HG02759 (cell line): ENCODE measurements around the gene CCT8.
"Not testable (repeated sequence)": the region's sequence is repeated elsewhere in the genome, so short reads cannot be mapped to it uniquely, and the experiment has no call there.

Experiments used
- ATAC-seq: cut with Tn5 transposase; IDR thresholded peaks from one replicate; pipeline ENCODE4 v1.9.1; 2021; ENCODE audit warnings: mild to moderate bottlenecking, moderate library complexity; ENCODE audit not compliant: unreplicated experiment

Gene CCT8

DNA sequence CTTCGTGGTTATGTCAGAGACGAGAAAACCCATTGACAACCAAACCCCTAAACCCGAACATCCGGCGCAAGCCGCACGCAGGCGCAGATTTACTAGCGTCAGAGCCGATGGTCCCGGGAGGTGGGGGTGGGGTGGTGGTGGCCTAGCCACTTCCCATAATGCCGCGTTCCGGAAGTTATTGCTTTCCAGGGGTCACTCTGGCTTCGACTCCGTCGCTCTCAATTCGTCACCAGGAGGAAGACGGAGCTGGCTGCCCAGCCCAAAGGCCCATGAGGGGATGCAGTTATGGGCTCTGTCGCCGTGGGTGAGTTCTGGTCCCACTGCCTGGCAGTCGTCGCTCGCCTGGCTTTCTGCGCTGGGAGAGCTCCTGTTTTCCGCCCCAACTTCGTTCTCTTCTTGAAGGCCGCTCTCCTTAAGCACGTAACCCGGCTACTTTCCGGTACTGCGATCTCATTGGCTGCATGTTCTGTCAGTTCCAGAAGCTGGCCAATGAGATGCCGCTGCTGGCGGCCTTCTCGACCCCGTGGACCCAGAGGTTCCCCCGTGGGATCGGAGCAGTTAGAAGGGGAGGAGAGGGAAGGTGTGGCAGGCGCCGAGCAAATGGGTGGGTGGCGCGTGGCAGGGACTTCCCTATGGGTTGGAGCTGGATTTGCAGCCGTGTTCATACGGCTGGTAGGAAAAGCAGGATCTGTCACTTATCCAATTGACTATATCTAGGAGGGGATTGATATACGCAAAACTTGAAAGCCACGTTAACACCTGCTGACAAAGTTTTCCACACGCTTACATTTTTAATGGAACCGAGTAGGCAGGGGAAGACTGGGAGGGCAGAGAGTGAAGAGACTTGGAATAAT, 48.7 kb downstream of the CCT8 start, which contains the start of gene USP16:
Gene USP16 (plus strand): TSS at position 195 of the 854 bp plus-strand sequence. CDS start 3,246 bp downstream, outside the sequence.
- peak; percentile 98 for ATAC-seq

DNA sequence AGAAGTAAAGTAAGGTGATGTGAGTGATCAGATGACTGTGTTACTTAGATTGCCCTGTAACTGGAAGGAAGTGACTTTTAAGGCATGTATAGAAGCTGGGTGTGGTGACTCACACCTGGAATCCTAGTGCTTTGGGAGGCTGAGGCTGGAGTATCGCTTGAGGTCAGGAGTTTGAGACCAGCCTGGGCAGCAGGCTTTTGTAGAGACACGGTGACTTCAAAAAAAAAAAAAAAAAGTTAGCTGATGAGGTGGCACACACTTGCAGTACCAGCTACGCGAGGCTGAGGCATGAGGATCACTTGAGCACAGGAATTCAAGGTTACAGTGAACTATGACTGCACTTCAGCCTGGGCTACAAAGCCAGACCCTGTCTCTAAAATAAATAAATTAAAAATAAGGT, 51.3 kb downstream of the CCT8 start:
- no peak for ATAC-seq

DNA sequence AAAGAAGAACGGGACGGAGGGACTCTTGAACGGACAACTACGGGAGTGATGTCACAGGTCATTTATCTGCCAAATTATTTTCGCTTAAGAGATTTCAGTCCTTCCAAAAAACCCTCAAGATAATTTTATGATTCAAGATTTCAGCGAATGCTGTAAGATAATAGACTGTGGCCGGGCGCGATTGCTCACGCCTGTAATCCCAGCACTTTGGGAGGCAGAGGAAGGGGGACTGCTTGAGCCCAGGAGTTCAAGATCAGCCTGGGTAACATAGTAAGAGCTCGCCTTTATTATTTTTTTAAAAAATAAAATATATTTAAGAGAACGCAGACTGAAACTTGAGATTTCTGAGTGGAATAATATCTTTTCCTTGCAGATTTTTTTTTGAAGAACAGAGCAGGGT, 54.9 kb downstream of the CCT8 start:
- ATAC-seq, result peak; percentile 10

DNA sequence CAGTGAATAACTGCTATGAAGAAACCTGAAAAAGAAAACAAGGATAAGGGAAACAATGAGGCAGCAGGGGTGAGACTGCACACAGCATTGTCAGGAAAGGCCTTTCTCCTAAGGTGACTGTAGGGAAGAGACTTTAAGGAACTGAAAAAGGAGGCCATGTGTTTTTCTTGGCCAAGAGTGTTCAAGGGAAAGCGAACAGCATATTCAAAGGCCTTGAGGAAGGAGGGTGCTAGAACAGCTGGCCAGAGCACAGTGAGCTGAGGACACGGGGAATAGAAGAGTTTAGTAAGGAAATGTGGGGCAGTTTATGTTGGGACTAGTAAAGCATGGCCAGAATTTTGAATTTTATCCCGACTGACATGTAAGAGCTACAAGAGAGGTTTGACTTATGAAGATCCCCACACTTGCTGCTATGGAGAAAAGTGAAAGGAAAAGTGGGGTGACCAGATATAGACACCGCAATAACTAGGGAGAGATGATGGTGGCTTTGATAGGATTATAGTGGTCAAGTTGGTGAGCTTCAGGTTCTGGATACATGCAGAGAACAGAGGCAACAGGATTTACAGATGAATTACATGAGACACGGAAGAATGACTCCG, 55.7 kb downstream of the CCT8 start:
- no peak for ATAC-seq

DNA sequence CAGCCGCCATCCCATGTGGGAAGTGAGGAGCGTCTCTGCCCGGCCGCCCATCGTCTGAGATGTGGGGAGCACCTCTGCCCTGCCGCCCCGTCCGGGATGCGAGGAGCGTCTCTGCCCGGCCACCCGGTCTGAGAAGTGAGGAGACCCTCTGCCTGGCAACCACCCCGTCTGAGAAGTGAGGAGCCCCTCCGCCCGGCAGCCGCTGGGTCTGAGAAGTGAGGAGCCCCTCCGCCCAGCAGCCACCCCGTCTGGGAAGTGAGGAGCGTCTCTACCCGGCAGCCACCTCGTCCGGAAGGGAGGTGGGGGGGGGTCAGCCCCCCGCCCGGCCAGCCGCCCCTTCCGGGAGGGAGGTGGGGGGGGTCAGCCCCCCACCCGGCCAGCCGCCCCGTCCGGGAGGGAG, 62.2 kb downstream of the CCT8 start:
- not testable (repeated sequence) for ATAC-seq

DNA sequence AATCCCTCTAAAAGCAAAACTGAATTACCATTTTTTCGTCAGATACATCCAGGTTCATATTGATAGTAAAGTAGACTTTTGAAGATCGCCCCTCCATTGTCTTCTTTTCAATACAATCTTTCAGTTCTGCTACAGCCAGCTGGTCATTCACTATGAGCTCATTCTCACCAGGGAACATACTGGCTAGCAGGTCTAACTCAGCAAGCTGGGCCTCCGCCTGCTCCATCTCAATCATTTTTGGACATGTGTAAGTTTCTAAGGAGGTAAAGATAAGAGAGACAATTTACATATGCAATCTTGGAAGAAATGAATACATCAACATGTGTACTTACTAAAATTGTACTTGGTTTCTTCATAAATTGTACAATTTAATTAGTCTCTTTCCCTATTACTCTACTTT, 65.1 kb downstream of the CCT8 start:
- no peak for ATAC-seq

DNA sequence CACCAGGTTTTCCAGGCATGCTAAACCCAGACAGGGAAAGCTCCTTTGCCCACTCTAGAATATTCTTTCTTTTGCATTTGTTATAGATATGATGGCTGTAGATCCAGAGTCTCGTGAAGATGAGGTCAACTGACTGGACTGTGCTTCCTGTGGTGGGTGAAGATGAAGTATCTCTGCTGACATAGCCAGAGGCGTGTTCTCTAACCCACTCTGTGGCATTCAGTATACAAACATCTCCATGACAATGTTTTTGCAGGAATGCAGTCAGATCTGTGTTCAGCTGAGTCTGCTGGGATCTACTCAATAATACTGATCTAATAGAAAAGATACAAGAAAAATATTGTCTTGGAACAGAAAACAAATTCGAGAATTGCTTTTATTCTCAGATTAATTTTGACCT, 65.6 kb downstream of the CCT8 start:
- no peak for ATAC-seq

DNA sequence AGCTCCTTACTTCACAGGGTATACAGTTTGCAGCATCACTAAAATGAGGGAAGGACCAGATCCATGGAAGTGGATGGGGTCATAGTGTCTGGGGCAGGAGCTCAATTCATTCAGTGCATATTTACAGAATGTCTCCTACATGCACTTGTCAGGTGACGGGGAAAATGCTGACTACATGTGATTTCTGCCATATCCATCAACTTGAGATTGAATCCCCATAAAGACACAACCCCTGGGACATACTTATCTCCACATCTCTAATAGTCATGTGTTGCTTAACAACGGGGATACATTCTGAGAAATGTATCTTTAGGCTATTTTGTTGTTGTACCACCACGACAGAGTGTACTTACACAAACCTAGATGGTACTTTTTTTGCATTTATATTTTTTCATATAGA, 66.3 kb downstream of the CCT8 start:
- no peak for ATAC-seq
